ENCODE data around the gene OTOP2. TPM values are rescaled to one million over a fixed set of nuclear protein-coding genes. Genes with fewer than 3 reads are reported as not detected.

Gene OTOP2
- total RNA-seq, 1 donor from 2014 or later, result not detected

DNA sequence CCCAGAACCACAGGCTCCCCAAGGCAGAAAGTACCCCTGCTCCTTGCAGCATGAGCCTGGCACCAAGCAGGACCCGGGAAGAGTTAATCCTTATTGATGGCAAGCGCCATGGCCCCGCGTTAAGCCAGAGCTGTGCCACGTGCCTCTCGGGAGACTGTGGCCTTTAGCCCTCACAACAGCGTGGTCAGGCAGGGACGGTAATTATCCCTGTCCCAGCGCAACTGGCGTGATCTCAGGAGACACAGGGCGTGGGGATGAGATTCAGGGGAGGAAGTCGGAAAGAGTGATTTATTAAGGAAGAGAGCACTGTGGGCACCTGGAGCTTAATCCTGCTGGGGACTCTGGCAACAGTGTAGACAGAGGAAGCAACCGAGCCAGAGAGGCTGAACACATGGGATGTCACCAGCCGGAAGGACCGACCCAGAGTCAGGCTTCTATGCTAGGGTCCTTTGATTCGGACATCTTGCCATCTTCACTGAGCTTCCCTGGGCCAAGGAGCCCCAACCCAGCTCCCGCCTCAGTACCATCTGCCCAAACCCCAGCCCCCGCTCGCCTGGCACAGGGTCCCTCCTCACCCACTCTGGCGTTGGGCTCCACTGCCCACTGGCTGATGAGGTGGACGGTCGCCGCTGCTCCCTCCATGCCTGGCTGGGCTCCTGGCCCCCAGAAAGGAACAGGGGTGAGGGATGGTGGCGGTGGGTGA, 28.5 kb downstream of the OTOP2 start:
- TF ChIP-seq, protein P1, sequence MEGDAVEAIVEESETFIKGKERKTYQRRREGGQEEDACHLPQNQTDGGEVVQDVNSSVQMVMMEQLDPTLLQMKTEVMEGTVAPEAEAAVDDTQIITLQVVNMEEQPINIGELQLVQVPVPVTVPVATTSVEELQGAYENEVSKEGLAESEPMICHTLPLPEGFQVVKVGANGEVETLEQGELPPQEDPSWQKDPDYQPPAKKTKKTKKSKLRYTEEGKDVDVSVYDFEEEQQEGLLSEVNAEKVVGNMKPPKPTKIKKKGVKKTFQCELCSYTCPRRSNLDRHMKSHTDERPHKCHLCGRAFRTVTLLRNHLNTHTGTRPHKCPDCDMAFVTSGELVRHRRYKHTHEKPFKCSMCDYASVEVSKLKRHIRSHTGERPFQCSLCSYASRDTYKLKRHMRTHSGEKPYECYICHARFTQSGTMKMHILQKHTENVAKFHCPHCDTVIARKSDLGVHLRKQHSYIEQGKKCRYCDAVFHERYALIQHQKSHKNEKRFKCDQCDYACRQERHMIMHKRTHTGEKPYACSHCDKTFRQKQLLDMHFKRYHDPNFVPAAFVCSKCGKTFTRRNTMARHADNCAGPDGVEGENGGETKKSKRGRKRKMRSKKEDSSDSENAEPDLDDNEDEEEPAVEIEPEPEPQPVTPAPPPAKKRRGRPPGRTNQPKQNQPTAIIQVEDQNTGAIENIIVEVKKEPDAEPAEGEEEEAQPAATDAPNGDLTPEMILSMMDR (conservative IDR thresholded peaks at IDR 0.05; ENCODE audit: low read depth, low read length), result no peak
- DNase-seq (ENCODE audit: low read depth), result no peak
- no peak overlapping the region for H3K4me3 ChIP-seq (ENCODE audit: low read depth, low read length)

DNA sequence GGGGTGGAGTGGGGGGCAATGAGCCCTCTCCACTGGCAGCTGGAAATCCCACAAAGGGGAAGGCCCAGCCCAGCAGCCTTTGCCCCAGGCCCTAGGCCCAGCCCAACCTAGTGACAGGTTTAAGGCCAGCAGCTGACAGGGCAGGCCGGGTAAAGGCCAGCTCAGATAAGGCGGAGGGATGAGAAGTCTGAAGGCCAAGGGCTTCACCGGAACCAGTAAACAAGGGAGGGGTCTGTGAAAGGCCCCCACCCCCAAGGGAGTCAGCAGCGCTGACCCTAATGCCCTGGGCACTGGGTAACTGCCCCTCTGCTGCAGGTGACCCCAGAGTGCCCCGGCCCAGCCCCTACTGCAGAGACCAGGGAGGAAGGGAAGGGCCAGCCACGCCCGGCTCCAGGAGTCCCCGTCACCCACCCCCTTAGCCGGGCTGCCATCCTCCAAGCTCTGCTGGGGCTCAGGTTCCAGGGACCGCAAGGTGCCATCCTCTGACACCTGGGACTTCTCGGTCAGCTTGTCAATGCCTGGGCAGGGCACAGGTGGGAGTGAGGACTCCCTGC, 29.1 kb downstream of the OTOP2 start:
- TF ChIP-seq, protein P1 (conservative IDR thresholded peaks at IDR 0.05; ENCODE audit: low read depth, low read length), result no peak
- H3K4me3 ChIP-seq (ENCODE audit: low read depth, low read length), result no peak overlapping the region
- DNase-seq (ENCODE audit: low read depth), result no peak

DNA sequence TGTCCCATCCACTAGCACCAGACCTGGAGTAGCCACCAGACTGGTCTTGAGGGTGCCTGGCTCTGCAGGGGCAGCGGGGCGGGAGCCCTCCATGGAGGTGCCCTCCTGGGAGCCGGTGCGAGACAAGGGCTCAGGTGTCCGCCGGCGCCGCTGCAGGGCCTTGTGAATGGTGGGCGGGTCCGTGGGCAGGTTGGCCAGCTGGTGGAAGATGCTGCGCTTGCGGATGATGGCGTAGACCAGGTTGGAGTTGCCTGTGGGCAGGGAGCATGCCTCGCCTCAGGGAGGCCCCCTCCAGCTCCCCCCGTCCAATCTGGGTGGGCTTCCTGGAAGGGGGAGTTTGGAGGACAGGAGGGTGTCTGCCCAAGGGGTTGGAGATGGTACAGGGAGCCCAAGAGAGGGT, 30.0 kb downstream of the OTOP2 start:
- TF ChIP-seq, protein P1 (conservative IDR thresholded peaks at IDR 0.05; ENCODE audit: low read depth, low read length), result no peak
- no peak for DNase-seq (ENCODE audit: low read depth)
- no peak overlapping the region for H3K4me3 ChIP-seq (ENCODE audit: low read depth, low read length)

DNA sequence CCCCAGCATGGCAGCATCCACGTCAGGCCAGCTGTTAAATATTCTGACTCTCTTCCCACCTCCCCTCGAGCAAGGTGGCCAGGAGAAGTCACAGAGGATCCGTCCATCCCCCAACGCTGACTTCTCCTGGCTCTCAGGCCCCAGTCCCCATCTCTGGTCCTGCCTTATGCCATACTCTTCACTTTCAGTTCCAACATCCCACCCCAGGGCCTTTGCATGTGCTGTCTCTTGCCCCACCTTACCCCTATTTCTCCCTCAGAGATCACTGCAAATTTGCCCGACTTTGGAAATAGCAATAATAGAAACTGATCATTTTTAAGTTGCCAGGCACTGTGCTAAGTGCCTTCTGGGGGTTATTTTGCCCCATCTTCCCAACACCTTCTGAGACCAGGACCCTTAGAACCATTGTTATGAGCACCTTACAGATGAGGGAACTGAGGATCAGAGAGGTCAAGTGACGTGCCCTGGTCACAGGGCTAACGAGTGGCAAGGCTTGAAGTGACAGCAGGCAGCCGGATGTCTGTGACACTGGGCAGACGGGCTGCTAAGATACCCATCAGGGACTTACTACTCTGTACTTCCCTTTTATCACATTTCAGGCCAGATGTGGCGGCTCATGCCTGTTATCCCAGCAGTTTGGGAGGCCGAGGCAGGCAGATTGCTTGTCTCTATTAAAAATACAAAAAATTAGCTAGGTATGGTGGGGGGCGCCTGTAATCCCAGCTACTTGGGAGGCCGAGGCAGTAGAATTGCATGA, 30.8 kb downstream of the OTOP2 start:
- H3K4me3 ChIP-seq (ENCODE audit: low read depth, low read length), result no peak overlapping the region
- DNase-seq (ENCODE audit: low read depth), result no peak
- TF ChIP-seq, protein P1 (conservative IDR thresholded peaks at IDR 0.05; ENCODE audit: low read depth, low read length), result no peak

DNA sequence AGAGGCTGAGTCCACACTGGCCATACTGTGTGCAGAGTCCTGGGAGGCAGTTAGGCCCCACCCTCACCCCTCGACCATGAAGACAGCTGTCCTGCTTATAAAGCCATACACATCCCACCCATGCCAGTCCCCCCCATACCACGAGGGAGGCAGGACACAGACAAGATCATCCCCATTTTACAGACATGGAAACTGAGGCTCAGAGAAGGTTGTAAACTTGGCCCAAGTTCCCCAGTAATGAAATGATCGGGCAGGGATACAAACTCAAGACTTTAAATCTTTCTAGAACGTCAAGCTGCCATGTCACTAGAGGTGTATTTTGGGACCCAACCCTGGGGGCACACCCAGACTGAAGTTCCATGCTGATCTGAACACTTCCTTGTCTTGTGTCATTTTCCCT, 32.0 kb downstream of the OTOP2 start:
- no peak overlapping the region for H3K4me3 ChIP-seq (ENCODE audit: low read depth, low read length)
- TF ChIP-seq, protein P1 (conservative IDR thresholded peaks at IDR 0.05; ENCODE audit: low read depth, low read length), result no peak
- no peak for DNase-seq (ENCODE audit: low read depth)

DNA sequence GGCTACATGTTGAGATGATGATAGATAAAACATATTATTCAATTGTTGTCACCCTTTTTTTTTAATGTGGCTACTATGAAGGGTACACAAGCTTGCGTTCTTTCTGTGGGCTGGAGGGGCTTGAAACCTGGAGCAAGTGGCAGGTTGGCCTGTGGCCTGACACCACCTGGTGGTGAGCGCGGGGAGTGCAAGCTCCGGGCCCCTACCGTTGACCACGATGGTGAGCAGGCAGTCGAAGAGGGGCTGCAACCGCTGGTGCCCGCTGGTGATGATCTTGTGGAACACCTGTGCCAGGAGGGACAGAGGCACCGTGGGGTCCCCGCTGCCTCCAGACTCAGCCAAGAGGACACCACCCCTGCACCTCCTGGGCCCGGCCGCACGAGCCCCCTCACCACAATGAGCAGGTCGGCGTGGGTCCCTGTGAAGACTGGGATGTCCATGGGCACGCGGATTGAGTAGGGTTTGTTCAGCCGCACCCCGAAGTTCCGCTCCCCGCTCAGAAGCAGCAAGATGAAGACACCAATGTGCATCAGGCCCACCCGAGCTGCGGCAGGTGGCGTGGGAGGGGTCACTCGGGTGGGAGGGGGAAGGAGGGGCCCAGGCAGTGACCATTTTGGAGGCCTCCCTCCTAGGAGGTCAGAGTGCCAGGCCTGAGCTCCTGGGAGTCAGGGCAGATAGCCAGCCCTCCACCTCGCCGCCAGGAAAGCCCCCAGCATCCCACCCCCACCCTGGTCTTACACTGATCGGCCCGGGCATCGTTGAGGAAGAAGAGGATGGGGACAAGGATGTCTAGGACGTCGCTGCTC, 34.1 kb downstream of the OTOP2 start:
- H3K4me3 ChIP-seq (ENCODE audit: low read depth, low read length), result no peak overlapping the region
- no peak for DNase-seq (ENCODE audit: low read depth)
- TF ChIP-seq, protein P1 (conservative IDR thresholded peaks at IDR 0.05; ENCODE audit: low read depth, low read length), result peak; percentile 83
